PC-3 (cell line): ENCODE data around the gene ZNF426.
"Not testable (repeated sequence)": the region's sequence is repeated elsewhere in the genome, so short reads cannot be mapped to it uniquely, and the experiment has no call there.

ENCODE experiments used
- EZH2 ChIP-seq: fragments of 300-600 bp; sonication (generic); IDR thresholded peaks from one replicate; pipeline ENCODE4 v1.6.1; 2017; ENCODE audit warnings: antibody characterized with exemption, mild to moderate bottlenecking, low read length; ENCODE audit not compliant: unreplicated experiment
- TF ChIP-seq, protein P1 (sequence below): fragments of 300-600 bp; sonication (generic); conservative IDR thresholded peaks from 2 replicates; pipeline ENCODE4 v1.5.1; 2017; ENCODE audit warnings: antibody characterized with exemption, low read depth, mild to moderate bottlenecking, low read length

DNA sequence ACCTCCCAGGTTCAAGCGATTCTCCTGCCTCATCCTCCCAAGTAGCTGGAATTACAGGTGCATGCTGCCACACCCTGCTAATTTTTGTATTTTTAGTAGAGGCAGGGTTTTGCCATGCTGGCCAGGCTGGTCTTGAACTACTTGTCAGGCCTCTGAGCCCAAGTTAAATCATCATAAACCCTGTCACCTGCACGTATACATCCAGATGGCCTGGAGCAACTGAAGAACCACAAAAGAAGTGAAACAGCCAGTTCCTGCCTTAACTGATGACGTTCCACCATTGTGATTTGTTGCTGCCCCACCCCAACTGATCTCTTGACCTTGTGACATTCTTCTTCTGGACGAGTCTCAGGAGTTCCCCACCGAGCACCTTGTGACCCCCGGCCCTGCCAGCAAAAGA, 756 bp upstream of the ZNF426 start:
- TF ChIP-seq, protein P1, sequence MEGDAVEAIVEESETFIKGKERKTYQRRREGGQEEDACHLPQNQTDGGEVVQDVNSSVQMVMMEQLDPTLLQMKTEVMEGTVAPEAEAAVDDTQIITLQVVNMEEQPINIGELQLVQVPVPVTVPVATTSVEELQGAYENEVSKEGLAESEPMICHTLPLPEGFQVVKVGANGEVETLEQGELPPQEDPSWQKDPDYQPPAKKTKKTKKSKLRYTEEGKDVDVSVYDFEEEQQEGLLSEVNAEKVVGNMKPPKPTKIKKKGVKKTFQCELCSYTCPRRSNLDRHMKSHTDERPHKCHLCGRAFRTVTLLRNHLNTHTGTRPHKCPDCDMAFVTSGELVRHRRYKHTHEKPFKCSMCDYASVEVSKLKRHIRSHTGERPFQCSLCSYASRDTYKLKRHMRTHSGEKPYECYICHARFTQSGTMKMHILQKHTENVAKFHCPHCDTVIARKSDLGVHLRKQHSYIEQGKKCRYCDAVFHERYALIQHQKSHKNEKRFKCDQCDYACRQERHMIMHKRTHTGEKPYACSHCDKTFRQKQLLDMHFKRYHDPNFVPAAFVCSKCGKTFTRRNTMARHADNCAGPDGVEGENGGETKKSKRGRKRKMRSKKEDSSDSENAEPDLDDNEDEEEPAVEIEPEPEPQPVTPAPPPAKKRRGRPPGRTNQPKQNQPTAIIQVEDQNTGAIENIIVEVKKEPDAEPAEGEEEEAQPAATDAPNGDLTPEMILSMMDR, result not testable (repeated sequence)
- TF ChIP-seq EZH2, result not testable (repeated sequence)
